IMR-90 (cell line): ENCODE measurements around the gene BTBD3. TPM values are rescaled to one million over a fixed set of nuclear protein-coding genes. Genes with fewer than 3 reads are reported as not detected.

ENCODE experiments used
- ATAC-seq: fragments of 200-7000 bp; cut with Tn5 transposase; 2 replicates; pipeline ENCODE4 v1.9.1; 2020; ENCODE audit warnings: low read depth, mild to moderate bottlenecking, moderate library complexity
- BruUV-seq: library from RNA; stranded (reverse); fragments of 400-500 nt; replicated peaks from 2 replicates; lab custom pipeline; 2021; lab: Mats Ljungman, UMichigan
- CTCF ChIA-PET: fragments of 300-600 bp; formaldehyde crosslinking; extraction: SDS; loops from one replicate; lab custom pipeline; 2021; ENCODE audit warnings: antibody characterized with exemption; lab: Yijun Ruan, JAX
- POLR2A ChIA-PET: fragments of 300-600 bp; sonication (Branson Sonifier 250); formaldehyde crosslinking; loops from one replicate; lab custom pipeline; 2022; ENCODE audit warnings: antibody characterized with exemption; ENCODE audit not compliant: unreplicated experiment; lab: Charles Lee
- DNase-seq: peaks from one replicate; pipeline ENCODE4 v3.0.0; 2013
- H2AFZ ChIP-seq: replicated peaks from 2 replicates; pipeline ENCODE3; 2013; ENCODE audit warnings: low read length, mild to moderate bottlenecking; ENCODE audit not compliant: poor library complexity
- H2AK5ac ChIP-seq: 2 replicates; pipeline ENCODE4 v1.6.1; 2013; ENCODE audit warnings: low read depth, low read length, inconsistent platforms
- H2AK9ac ChIP-seq: replicated peaks from 2 replicates; pipeline ENCODE3; 2013; ENCODE audit warnings: mild to moderate bottlenecking, low read depth, low read length, moderate library complexity; ENCODE audit not compliant: poor library complexity
- H2BK120ac ChIP-seq: 2 replicates; pipeline ENCODE4 v1.6.1; 2013; ENCODE audit warnings: low read depth, low read length, inconsistent platforms
- H2BK15ac ChIP-seq: 3 replicates; pipeline ENCODE4 v1.6.1; 2013; ENCODE audit warnings: low read depth, low read length, inconsistent platforms
- H2BK20ac ChIP-seq: 2 replicates; pipeline ENCODE4 v1.6.1; 2013; ENCODE audit warnings: low read depth, mild to moderate bottlenecking, inconsistent platforms, low read length, moderate library complexity
- H2BK5ac ChIP-seq: 2 replicates; pipeline ENCODE4 v1.6.1; 2013; ENCODE audit warnings: mild to moderate bottlenecking, low read depth, low read length, inconsistent platforms; ENCODE audit not compliant: poor library complexity, severe bottlenecking
- H3K14ac ChIP-seq: replicated peaks from 2 replicates; pipeline ENCODE4 v1.6.1; 2013; ENCODE audit warnings: low read depth, low read length, inconsistent platforms
- H3K18ac ChIP-seq: 2 replicates; pipeline ENCODE4 v1.6.1; 2013; ENCODE audit warnings: low read depth, low read length, control low read depth
- H3K23ac ChIP-seq: 2 replicates; pipeline ENCODE4 v1.6.1; 2013; ENCODE audit warnings: low read depth, low read length, inconsistent platforms
- H3K27ac ChIP-seq: 2 replicates; pipeline ENCODE4 v1.5.1; 2013; ENCODE audit warnings: mild to moderate bottlenecking, control low read depth, low read length; ENCODE audit not compliant: insufficient read depth
- H3K27me3 ChIP-seq: 2 replicates; pipeline ENCODE4 v1.6.1; 2013; ENCODE audit warnings: low read length; ENCODE audit not compliant: control insufficient read depth, insufficient read depth
- H3K36me3 ChIP-seq: 2 replicates; pipeline ENCODE4 v1.6.1; 2013; ENCODE audit warnings: low read length, mixed read lengths; ENCODE audit not compliant: control insufficient read depth, insufficient read depth
- H3K4ac ChIP-seq: 2 replicates; pipeline ENCODE4 v1.6.1; 2013; ENCODE audit warnings: low read depth, low read length, inconsistent platforms
- H3K4me1 ChIP-seq: 2 replicates; pipeline ENCODE4 v1.6.1; 2013; ENCODE audit warnings: low read length, mixed read lengths; ENCODE audit not compliant: control insufficient read depth, insufficient read depth
- H3K4me2 ChIP-seq: 2 replicates; pipeline ENCODE4 v1.6.1; 2013; ENCODE audit warnings: low read depth, mild to moderate bottlenecking, control low read depth, low read length, moderate library complexity
- H3K4me3 ChIP-seq: 2 replicates; pipeline ENCODE4 v1.5.1; 2013; ENCODE audit warnings: low read depth, mild to moderate bottlenecking, control low read depth, low read length, moderate library complexity; ENCODE audit not compliant: insufficient read depth
- H3K56ac ChIP-seq: 2 replicates; pipeline ENCODE4 v1.6.1; 2013; ENCODE audit warnings: low read length, inconsistent platforms; ENCODE audit not compliant: insufficient read depth; ENCODE audit errors: extremely low read depth
- H3K79me1 ChIP-seq, 2 experiments: 2 replicates each; pipeline ENCODE4 v1.6.1; 2013; ENCODE audit warnings: low read length in 2 of 2, inconsistent platforms in 1 of 2, low read depth in 1 of 2
- H3K9ac ChIP-seq: 2 replicates; pipeline ENCODE4 v1.6.1; 2013; ENCODE audit warnings: low read depth, low read length, control low read depth
- H3K9me1 ChIP-seq: 2 replicates; pipeline ENCODE4 v1.6.1; 2013; ENCODE audit warnings: low read length, inconsistent platforms; ENCODE audit not compliant: insufficient read depth
- H3K9me3 ChIP-seq: 2 replicates; pipeline ENCODE4 v1.6.1; 2013; ENCODE audit warnings: low read length; ENCODE audit not compliant: control insufficient read depth, insufficient read depth
- H4K20me1 ChIP-seq: 2 replicates; pipeline ENCODE4 v1.6.1; 2013; ENCODE audit warnings: low read length, inconsistent platforms; ENCODE audit not compliant: insufficient read depth
- H4K5ac ChIP-seq: 2 replicates; pipeline ENCODE4 v1.6.1; 2013; ENCODE audit warnings: mild to moderate bottlenecking, low read depth, low read length, control low read depth
- H4K8ac ChIP-seq, 2 experiments: 2 replicates each; pipeline ENCODE4 v1.6.1; 2013; ENCODE audit warnings: low read depth in 2 of 2, low read length in 2 of 2, control low read depth in 1 of 2, inconsistent platforms in 1 of 2
- H4K91ac ChIP-seq: 2 replicates; pipeline ENCODE4 v1.6.1; 2013; ENCODE audit warnings: low read depth, low read length, inconsistent platforms; ENCODE audit not compliant: insufficient read depth
- BHLHE40 ChIP-seq: fragments of 150-350 bp; IDR thresholded peaks from 2 replicates; pipeline ENCODE4 v1.6.1; 2016; ENCODE audit warnings: mild to moderate bottlenecking, low read depth, low read length
- CEBPB ChIP-seq: IDR thresholded peaks from 2 replicates; pipeline ENCODE4 v1.6.1; 2012; ENCODE audit warnings: low read depth, low read length, improper control_type of control experiment
- CHD1 ChIP-seq: IDR thresholded peaks from 2 replicates; pipeline ENCODE4 v1.6.1; 2012; ENCODE audit warnings: low read depth, low read length, improper control_type of control experiment
- CTCF ChIP-seq: conservative IDR thresholded peaks from 2 replicates; pipeline ENCODE4 v1.5.1; 2012; ENCODE audit warnings: mild to moderate bottlenecking, low read depth, low read length, improper control_type of control experiment
- FOS ChIP-seq: fragments of 150-350 bp; IDR thresholded peaks from 2 replicates; pipeline ENCODE4 v1.6.1; 2016; ENCODE audit warnings: low read depth, low read length
- MXI1 ChIP-seq: IDR thresholded peaks from 2 replicates; pipeline ENCODE4 v1.6.1; 2012; ENCODE audit warnings: low read depth, mild to moderate bottlenecking, low read length, moderate library complexity, borderline replicate concordance
- NFE2L2 ChIP-seq: fragments of 150-350 bp; IDR thresholded peaks from 2 replicates; pipeline ENCODE4 v1.6.1; 2016; ENCODE audit warnings: low read depth, mild to moderate bottlenecking, low read length
- POLR2A ChIP-seq: IDR thresholded peaks from 2 replicates; pipeline ENCODE4 v1.6.1; 2012; ENCODE audit warnings: mild to moderate bottlenecking, low read depth, low read length
- RAD21 ChIP-seq: IDR thresholded peaks from 2 replicates; pipeline ENCODE4 v1.6.1; 2012; ENCODE audit warnings: low read length, improper control_type of control experiment
- RCOR1 ChIP-seq: IDR thresholded peaks from 2 replicates; pipeline ENCODE4 v1.6.1; 2012; ENCODE audit warnings: mild to moderate bottlenecking, low read length, improper control_type of control experiment; ENCODE audit not compliant: insufficient replicate concordance
- RFX5 ChIP-seq: IDR thresholded peaks from 2 replicates; pipeline ENCODE4 v1.8.0; 2012; ENCODE audit warnings: low read depth, mild to moderate bottlenecking, low read length, moderate library complexity
- WGBS, 2 experiments: methylation state at CpG; one replicate each; pipeline versions ENCODE4 v1.1.5 to v1.1.7; 2013; ENCODE audit warnings: missing lambda C conversion rate in 2 of 2; ENCODE audit not compliant: insufficient read length in 1 of 2; ENCODE audit errors: extremely low coverage in 2 of 2; 5-methylcytosine and 5-hydroxymethylcytosine counted together
- dilution Hi-C: fragments of 300-500 bp; cut with HindIII; formaldehyde crosslinking; loops from one replicate; pipeline ENCODE4 v1.14.3; 2018; ENCODE audit warnings: low sequenced_read_pairs; ENCODE audit not compliant: unreplicated experiment
- in situ Hi-C: fragments of 300-500 bp; cut with MboI; formaldehyde crosslinking; loops from 3 replicates; pipeline ENCODE4 v1.14.3; 2019; ENCODE audit warnings: low sequenced_read_pairs, inconsistent platforms, mixed read lengths
- intact Hi-C: fragments of 100-400 bp; cut with micrococcal nuclease; formaldehyde crosslinking; loops from 2 replicates; pipeline ENCODE4 v1.10.0; 2022
- polyA plus RNA-seq, 3 experiments: library from polyadenylated mRNA; depleted of rRNA; stranded (reverse); fragments of >200 nt; gene quantifications; 2 replicates each; pipeline ENCODE4 v1.2.3, GENCODE V29; 2012; ENCODE audit warnings: low replicate concordance in 1 of 3
- total RNA-seq: library from RNA; depleted of rRNA; stranded (reverse); fragments of >200 nt; gene quantifications from 2 replicates; pipeline ENCODE4 v1.2.3, GENCODE V29; 2012
- TF ChIP-seq, protein P1 (sequence below): fragments of 150-350 bp; IDR thresholded peaks from 2 replicates; pipeline ENCODE4 v1.6.1; 2017; ENCODE audit warnings: mild to moderate bottlenecking, antibody characterized with exemption, low read length, low read depth
- TF ChIP-seq, protein P2 (sequence below): fragments of 150-350 bp; IDR thresholded peaks from 2 replicates; pipeline ENCODE4 v1.6.1; 2016; ENCODE audit warnings: low read depth, mild to moderate bottlenecking, low read length, moderate library complexity, borderline replicate concordance

The BTBD3 gene
- total and polyA plus RNA-seq, 2 of the 4 experiments (the other 2 are of a cell fraction) = 22.7 to 44.6 TPM

DNA sequence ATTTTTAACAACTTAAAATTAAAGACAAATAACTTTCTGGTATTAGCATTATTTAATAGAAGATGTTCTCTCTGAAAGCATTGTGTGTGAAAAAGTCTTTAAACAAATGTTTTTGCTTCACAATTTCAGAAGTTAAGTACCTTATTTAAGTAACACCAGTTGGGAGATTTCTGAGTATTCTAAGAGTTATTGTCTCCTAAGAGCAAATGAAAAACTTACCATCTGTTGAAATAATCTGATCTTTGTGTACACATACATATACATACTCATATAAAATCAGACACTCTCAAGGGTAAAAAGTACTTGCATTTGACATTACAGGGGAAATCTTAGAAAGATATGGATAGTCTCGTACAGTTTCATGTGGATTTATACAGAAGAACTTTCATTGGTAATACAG is 2.4 kb downstream of the BTBD3 start:
- ATAC-seq = no peak
- no peak overlapping the region for H3K23ac ChIP-seq
- POLR2A ChIA-PET = no interaction called here

More for the DNA sequence above, 2.4 kb downstream of the BTBD3 start:
- H4K5ac ChIP-seq = no peak overlapping the region
- no peak overlapping the region for H3K14ac ChIP-seq
- H3K27ac ChIP-seq = no peak overlapping the region
- peaks cover 8% of the 10 kb centered on the region for H3K4me1 ChIP-seq
- no peak for DNase-seq
- intact Hi-C loops = no loop called here
- no TSS peak for BruUV-seq
- H3K4me3 ChIP-seq = no peak overlapping the region
- peaks cover 12% of the 10 kb centered on the region; the same call in 1 of the 2 replicates for H3K9me1 ChIP-seq
- CTCF ChIA-PET = no interaction called here
- H3K4ac ChIP-seq = no peak overlapping the region
- H3K18ac ChIP-seq = no peak overlapping the region
- H2AK5ac ChIP-seq = no peak overlapping the region
- no peaks in the 10 kb centered on the region for H3K27me3 ChIP-seq
- H3K9ac ChIP-seq = no peak overlapping the region
- no peak overlapping the region for H3K56ac ChIP-seq
- no peak overlapping the region for H2AFZ ChIP-seq
- H2BK15ac ChIP-seq = no peak overlapping the region
- H4K8ac ChIP-seq = no peak overlapping the region
- no peak overlapping the region for H2BK5ac ChIP-seq
- in situ Hi-C loops = no loop called here
- no peaks in the 10 kb centered on the region for H3K9me3 ChIP-seq
- no peak overlapping the region for H2AK9ac ChIP-seq
- no CpG with 5 or more reads among the region's 1 CpG for WGBS, 2 experiments
- peaks cover 26 to 55% of the 10 kb centered on the region in 2 experiments; a peak in 3 of 4 replicates for H3K79me1 ChIP-seq
- no peak overlapping the region for H2BK120ac ChIP-seq
- TF ChIP-seq, protein P1, sequence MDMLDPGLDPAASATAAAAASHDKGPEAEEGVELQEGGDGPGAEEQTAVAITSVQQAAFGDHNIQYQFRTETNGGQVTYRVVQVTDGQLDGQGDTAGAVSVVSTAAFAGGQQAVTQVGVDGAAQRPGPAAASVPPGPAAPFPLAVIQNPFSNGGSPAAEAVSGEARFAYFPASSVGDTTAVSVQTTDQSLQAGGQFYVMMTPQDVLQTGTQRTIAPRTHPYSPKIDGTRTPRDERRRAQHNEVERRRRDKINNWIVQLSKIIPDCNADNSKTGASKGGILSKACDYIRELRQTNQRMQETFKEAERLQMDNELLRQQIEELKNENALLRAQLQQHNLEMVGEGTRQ = no peak
- TF ChIP-seq CTCF (no peak), NFE2L2 (no peak), RCOR1 (no peak), POLR2A (no peak), RAD21 (no peak), BHLHE40 (no peak), CHD1 (no peak), FOS (no peak), RFX5 (no peak), MXI1 (no peak), CEBPB (no peak)
- TF ChIP-seq, protein P2, sequence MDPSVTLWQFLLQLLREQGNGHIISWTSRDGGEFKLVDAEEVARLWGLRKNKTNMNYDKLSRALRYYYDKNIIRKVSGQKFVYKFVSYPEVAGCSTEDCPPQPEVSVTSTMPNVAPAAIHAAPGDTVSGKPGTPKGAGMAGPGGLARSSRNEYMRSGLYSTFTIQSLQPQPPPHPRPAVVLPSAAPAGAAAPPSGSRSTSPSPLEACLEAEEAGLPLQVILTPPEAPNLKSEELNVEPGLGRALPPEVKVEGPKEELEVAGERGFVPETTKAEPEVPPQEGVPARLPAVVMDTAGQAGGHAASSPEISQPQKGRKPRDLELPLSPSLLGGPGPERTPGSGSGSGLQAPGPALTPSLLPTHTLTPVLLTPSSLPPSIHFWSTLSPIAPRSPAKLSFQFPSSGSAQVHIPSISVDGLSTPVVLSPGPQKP = no peak
- dilution Hi-C loops = no loop called here
- H3K4me2 ChIP-seq = no peak overlapping the region; the same call in 1 of the 2 replicates
- H3K36me3 ChIP-seq = peaks cover 17% of the 10 kb centered on the region
- H4K20me1 ChIP-seq = peaks cover 5% of the 10 kb centered on the region; the same call in 1 of the 2 replicates
- no peak overlapping the region for H4K91ac ChIP-seq
- H2BK20ac ChIP-seq = no peak overlapping the region
